Stimulated activated CD4-positive, alpha-beta T cell treated with anti-CD3 and anti-CD28 coated beads, Interleukin-15, amount 100 ng/mL, for 1 hour (primary cell): ENCODE measurements around the gene GPRIN2.
"Not testable (repeated sequence)": the region's sequence is repeated elsewhere in the genome, so short reads cannot be mapped to it uniquely, and the experiment has no call there.

Experiments used
- DNase-seq, 2 donors: peaks; one replicate each; pipeline ENCODE4 v3.0.0-alpha.2; 2020; ENCODE audit warnings: low read depth in 1 of 2, low spot score in 1 of 2

GPRIN2 gene

DNA sequence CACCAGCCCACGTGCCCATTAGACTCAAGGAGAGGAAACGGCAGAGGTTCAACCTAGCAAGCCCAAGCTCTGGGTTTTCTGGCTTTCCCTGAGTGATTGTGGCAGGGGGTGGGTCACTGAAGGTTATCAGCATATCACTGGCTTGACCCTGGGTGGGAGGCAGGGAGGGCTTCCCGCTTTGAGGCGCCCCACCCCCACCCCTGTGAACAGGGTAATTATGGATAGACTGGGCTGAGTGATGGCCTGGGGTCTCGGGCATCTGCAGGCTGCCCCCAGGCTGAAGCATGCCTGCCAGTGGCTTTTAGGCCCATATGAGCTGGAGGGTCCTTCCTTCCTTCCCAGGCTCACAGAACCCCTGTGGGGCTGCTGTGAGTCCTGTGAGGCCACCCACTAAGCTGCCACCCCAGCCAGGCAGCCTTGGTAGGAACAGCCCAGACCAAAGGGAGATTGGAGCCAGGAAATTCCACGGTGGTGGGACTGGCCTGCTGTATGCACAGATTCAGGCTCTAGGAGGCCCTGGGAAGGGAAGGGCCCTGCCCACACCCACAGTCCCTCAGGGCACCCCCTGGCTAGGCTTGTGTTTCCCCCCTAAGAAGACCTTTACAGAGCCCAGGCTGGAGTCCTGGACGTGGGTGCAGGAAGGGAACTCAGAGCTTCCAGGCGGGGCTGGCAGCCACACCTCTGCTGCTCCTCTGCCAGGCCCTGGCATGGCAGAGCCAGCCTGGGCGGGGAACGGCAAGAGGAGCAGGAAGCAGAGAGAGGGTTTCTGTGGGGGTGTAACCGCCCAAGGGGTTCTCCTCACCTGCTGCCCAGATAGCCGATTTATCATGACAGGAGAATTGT, 33.1 kb downstream of the GPRIN2 start:
- peak in 1 of 2 donors; percentile 1 for DNase-seq

DNA sequence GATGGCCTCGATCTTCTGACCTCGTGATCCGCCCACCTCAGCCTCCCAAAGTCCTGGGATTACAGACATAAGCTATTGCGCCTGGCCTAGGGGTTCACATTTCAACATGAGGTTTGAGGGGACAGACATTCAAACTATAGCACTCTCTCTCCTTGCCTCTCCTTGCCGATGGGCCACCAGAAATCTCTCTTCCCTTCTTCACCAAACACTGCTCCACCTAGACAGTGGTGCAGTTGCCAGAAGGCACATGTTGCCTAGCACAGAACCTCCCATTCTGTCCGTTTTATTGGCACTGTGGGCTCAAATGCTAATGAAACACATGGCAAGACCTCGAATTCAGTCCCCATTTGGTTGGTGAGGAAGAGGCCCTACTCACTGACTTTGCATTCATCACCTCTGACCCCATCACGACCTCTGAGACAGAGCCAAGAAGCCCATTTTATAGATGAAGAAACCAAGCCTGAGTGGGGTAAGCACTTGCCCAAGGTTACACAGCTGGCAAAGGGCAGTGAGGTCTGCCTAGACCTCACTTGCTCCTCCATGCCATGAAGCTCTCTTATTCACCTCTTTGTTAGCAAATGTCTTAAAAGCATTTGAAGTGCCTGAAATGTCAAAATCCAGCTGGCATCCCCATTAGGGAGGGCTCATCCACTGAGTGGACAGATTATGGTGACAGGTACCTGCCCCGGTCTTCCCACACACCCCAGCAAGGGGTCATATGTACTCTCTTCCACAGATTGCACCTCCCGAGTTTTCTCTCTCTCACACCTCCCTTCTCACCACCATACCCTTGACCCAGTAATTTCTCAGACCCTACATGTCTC, 34.0 kb downstream of the GPRIN2 start:
- DNase-seq: peak in 1 of 2 donors; percentile 1

DNA sequence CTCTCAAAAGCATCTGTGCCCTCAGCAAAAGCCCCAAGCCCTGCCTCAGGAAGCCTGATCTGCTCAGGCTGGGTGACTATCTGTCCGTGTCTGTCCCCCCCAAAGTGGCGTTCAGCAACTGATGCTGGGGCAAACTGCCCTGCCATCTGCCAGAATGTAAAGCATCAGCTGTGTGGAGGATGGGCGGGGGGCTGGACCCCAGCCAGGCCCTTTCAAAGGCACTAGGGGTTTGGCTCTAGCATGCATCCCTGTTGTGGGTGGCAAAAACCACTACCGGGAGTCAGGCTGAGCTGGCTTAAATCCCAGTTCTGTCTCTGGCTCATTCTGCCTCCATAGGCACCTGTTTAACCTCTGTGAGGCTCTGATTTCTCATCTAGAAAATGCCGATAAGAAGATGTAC, 35.5 kb downstream of the GPRIN2 start:
- DNase-seq: peak in 1 of 2 donors; percentile 0

DNA sequence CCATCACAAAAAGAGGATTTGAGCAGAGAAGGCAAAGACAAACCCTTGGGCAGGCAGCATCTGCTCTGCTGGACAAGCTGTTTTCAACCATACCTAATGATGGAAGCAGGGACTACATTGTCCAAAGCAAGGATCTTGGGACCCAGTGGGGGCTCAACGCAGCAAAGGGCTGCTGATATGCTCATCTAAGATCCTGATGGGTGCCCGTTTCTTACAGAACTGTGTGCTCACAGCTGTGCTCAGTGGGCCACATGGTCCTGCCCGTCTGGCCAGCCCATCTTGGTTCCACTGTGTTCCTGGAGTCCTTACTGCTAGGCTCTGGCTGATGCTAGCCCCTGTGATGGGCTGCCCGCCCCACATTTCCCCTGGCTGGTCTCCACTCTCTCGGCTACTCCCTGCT, 36.1 kb downstream of the GPRIN2 start:
- DNase-seq: no peak

DNA sequence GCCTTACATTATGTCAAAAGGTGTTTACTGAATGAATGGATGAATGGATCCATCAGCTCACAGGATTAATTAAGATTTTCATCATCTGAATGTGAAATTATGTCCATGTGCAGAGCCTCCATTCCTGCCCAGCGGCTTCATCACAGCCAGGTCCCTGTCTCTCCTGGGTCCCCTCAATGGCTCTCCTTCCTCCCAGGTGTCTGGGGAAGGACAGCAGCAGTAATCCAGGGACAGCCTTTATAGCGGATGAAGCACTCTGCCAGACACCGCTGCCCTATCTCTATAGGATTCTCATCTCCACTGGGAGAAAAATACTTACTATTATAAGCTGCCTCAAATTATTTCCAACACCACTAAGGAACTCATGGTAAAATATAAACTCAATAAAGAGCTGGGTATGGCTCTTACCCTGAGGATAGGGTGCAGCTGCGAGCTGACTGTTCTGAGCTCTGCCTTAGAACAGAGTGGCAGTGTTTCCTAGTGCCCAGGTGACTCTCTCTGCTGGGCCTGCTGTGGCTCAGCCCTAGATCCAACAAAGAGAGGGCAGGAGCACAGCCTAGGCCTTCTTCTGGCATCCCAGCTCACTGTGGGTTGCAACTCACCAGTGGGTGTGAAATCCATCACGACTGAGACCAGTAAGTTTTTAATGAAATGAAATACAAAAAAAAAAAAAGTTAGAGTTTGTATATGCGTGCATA, 38.3 kb downstream of the GPRIN2 start:
- peak in 1 of 2 donors; percentile 3 for DNase-seq

DNA sequence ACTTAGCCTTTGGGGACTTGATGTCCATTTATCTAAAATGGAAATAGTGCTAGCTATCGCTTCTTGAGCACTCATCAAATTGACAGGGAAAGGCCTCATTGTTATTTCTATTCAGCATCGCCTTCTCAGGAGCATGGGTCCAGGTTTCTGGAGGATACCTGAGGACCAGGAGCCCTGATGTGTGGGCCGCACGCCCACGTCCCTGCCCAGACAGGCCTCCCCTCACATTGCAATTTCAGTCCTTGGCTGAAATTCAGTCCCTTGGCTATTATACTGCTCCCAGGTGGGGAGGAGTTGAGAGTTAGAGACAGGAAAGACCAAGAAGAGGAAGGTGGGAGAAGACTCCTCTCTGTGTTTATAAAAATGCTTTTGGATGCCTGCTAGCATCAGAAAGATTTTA, 38.9 kb downstream of the GPRIN2 start:
- DNase-seq: no peak

DNA sequence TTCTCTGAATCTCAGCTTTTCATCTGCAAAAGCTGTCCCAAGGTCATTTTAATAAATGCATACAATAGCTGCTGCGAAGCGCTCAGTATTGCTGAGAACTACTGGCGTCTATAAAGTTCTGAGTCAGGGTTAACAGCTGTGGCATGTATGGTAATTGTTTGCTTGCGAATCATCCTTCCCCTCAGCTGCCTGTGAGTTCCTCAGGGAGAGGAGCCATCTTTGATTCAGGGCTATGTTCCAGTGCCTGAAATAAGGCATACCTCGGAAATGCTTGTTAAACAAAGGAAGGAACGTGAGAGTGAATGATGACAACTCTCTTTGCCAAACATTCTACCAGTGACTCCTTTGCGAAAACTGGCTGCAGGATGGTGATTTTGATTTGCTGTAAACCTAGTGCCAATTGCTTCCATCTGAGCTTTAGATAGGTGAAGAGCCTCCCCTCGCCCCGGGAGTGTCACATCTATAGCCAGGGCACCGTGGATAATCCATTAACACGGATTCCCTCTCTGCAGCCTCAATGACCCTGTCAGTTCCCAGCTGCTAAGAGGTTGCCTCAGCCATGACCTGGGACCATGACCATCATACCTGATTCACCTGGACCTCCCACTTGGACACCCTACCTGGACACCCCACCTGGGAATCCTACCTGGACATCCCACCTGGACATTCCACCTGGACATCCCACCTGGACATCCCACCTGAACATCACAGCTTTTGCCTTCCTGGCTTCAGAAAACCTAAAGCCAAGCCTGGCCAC, 39.6 kb downstream of the GPRIN2 start:
- no peak for DNase-seq

DNA sequence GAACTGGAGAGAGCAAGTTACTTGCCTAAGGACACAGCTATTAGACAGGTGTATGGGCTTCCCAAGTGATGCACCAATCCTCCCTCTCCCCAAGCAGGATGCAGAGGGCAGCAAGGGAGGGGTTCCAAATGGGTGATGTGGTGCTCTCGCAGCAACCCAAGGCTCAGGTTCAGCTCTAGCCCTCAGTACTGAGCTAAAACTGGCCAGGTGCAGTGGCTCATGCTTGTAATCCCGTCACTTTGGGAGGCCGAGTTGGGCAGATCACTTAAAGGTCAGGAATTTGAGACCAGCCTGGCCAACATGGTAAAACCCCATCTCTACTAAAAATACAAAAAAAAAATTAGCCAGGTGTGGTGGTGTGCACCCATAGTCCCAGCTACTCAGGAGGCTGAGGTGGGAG, 40.7 kb downstream of the GPRIN2 start:
- no peak for DNase-seq

DNA sequence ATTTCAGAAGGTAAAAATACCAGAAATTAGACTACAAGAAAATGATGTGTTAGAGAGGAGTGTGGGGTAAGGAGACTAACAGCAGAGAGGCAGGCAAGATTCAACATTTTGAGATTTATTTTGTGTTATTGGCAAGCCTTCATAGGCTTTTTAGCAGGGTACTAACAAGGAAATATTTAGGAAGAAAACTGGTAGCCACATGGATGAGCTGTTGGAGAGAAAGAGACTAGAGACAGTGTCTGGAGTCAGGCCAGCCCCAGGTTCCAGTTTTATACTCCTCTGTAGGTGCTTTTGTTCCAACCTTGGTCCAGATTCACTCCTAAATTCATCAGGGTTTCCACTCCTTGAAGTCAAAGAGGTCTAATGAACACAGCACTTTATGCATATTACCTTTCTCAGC, 41.1 kb downstream of the GPRIN2 start:
- no peak for DNase-seq

DNA sequence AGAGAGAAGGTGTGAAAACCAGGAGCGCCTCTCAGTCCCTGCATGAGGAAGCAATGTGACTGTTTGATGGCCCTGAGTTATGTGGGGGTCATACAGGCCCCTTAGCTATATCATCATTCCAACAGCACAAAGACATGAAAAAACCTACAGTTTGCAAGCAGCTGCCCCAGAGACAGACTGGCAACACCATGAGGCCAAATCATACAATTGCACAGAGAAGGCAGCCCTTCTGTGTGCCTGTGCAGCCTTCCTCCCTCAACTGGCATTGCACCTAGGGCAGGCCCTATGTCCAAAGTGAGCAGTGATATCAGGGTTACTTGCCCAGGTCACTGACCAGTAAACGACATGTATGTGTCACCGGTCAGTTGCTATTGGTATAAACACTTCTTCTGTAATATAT, 41.6 kb downstream of the GPRIN2 start:
- DNase-seq: no peak

DNA sequence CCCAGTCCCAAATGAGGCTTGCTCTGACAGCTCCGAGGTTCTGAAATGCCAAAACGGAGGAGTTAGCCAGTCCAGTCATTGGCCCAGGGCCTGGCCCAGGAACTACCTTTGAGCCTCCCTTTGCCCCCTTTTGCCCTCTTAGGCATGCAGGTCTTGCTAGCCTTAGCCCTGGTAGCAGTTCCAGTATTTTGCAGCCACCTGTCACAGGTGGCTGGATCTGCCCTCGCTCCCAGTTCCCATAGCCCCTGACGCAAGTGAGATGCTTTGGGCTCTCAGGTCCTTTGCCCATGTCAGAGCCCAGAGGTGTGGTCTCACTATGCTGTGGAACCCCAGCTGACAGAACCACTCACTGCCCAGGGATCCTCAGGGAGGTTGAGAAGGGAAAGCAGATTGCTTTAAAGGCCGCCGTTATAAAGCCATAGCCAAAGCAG, 42.0 kb downstream of the GPRIN2 start:
- no peak for DNase-seq

DNA sequence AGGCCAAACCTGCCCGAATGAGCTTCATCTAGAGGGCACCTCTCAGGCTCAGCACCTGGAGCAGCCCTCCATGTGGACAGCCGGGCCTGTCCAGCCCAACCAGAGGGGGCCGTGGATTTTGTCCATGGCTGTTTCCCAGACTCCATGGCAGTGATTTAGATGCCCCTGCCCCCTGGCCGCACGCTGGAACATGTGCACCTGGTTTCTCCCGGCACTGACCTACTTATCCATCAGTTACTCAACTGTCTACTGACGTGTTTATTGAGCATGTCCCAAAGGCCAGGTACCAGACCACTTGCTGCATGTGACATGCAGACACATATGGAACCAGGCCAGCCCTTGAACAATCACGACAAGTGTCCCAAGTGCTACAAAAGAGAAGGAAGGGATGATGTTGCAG, 43.1 kb downstream of the GPRIN2 start:
- DNase-seq: not testable (repeated sequence)

DNA sequence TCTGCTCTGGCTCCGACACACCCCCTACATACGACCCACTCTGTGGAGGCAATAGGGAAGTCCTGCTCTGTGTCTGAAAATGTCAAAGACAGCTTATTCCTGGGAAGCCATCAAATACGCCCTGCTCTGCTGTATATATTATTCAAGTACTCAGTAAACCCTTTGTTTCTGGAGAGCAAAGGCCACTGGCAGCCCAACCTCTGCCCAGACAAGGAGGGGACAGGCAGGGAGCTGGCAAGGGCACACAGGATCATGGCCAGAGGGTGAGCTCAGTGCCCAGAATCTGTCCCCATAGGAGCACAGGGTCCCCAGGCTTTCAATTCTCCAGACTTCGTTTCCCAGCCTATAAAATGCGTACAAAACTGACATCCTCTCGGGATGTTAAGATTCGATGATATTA, 43.7 kb downstream of the GPRIN2 start:
- not testable (repeated sequence) for DNase-seq

DNA sequence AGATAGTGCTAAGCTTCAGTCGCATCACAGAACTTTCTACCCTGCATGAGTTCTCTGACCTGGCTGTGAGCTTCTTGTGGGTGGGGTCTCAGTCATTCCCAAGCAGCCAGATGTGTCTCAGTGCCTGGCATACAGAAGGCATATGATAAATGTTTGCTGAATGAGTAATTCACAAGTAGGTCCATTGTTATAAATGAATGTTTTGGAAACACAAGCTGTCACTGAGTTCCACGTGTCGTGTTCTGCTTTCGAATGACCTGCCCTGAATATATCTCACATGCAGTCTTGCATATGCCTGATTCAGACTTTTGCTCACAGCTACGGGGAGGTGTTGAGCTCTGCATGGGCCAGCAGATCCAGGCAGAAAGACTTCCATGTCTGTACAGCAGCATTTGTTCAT, 44.5 kb downstream of the GPRIN2 start:
- not testable (repeated sequence) for DNase-seq
